HG03521 (cell line): ENCODE results near the gene IP6K3.

ENCODE experiments used
- ATAC-seq: cut with Tn5 transposase; IDR thresholded peaks from one replicate; pipeline ENCODE4 v1.9.1; 2021; ENCODE audit warnings: mild to moderate bottlenecking, moderate library complexity; ENCODE audit not compliant: unreplicated experiment

Gene IP6K3

GRCh38 chr6:33693186-33694105 lies 53.3 kb downstream of the IP6K3 start:
- ATAC-seq = no peak

- ATAC-seq = no peak
Measured at GRCh38 chr6:33692760-33693158, 53.9 kb downstream of the IP6K3 start.

- no peak for ATAC-seq
Measured at GRCh38 chr6:33692078-33692759, 54.5 kb downstream of the IP6K3 start.

- no peak for ATAC-seq
Measured at GRCh38 chr6:33691456-33692077, 55.1 kb downstream of the IP6K3 start.

GRCh38 chr6:33690766-33691165 lies 55.9 kb downstream of the IP6K3 start:
- ATAC-seq = no peak

GRCh38 chr6:33689879-33690278 lies 56.8 kb downstream of the IP6K3 start:
- no peak for ATAC-seq

GRCh38 chr6:33689148-33689494 lies 57.6 kb downstream of the IP6K3 start:
- ATAC-seq = no peak

GRCh38 chr6:33688451-33689147 lies 58.1 kb downstream of the IP6K3 start:
- ATAC-seq = no peak

- ATAC-seq = no peak
Measured at GRCh38 chr6:33688006-33688405, 58.7 kb downstream of the IP6K3 start.

- no peak for ATAC-seq
Measured at GRCh38 chr6:33686981-33687975, 59.4 kb downstream of the IP6K3 start.

- no peak for ATAC-seq
Measured at GRCh38 chr6:33686225-33686924, 60.3 kb downstream of the IP6K3 start.

GRCh38 chr6:33685411-33686224 lies 61.1 kb downstream of the IP6K3 start:
- no peak for ATAC-seq

- no peak for ATAC-seq
Measured at GRCh38 chr6:33684983-33685382, 61.7 kb downstream of the IP6K3 start.

GRCh38 chr6:33684428-33684896 lies 62.2 kb downstream of the IP6K3 start:
- ATAC-seq = no peak

GRCh38 chr6:33683576-33684427 lies 62.9 kb downstream of the IP6K3 start:
- ATAC-seq = no peak

- no peak for ATAC-seq
Measured at GRCh38 chr6:33683051-33683571, 63.6 kb downstream of the IP6K3 start.

- ATAC-seq = no peak
Measured at GRCh38 chr6:33682341-33682740, 64.4 kb downstream of the IP6K3 start.
